Hepatocyte (in vitro differentiated cells): ENCODE measurements around the gene TBCEL.

ENCODE experiments used
- CTCF ChIP-seq: fragments of 200-600 bp; sonication (generic); IDR thresholded peaks from 2 replicates; pipeline ENCODE4 v1.5.1; 2016; ENCODE audit warnings: antibody characterized with exemption, mild to moderate bottlenecking; ENCODE audit not compliant: poor library complexity
- EZH2 ChIP-seq: fragments of 200-600 bp; sonication (generic); IDR thresholded peaks from 2 replicates; pipeline ENCODE4 v1.6.1; 2016; ENCODE audit warnings: antibody characterized with exemption, mild to moderate bottlenecking, borderline replicate concordance
- EZH2phosphoT487 ChIP-seq: fragments of 200-600 bp; sonication (generic); IDR thresholded peaks from one replicate; pipeline ENCODE4 v1.6.1; 2018; ENCODE audit warnings: antibody characterized with exemption, mild to moderate bottlenecking, low read depth, moderate library complexity; ENCODE audit not compliant: unreplicated experiment, severe bottlenecking

- no peak for TF ChIP-seq EZH2phosphoT487
- TF ChIP-seq CTCF = no peak
- TF ChIP-seq EZH2 = no peak
Measured at GRCh38 chr11:121047926-121048325, 24.0 kb downstream of the TBCEL start.
